ENCODE results near the gene MTX2.

- TF ChIP-seq CTCF (IDR thresholded peaks at IDR 0.05) (no peak), POLR2AphosphoS5 (IDR thresholded peaks at IDR 0.05) (no peak)
Observed at GRCh38 chr2:176284461-176285049, 15.3 kb downstream of the MTX2 start.
